ENCODE results near the gene CD99. TPM values are rescaled to one million over a fixed set of nuclear protein-coding genes. Genes with fewer than 3 reads are reported as not detected.
A peak's percentile ranks its signal among the peaks of the same experiment; 100 is the strongest.

The CD99 gene
- polyA plus RNA-seq, 1 donor (not counting 4 experiments of a cell fraction or from before 2014, with no cell fraction given) = 74.4 TPM

DNA sequence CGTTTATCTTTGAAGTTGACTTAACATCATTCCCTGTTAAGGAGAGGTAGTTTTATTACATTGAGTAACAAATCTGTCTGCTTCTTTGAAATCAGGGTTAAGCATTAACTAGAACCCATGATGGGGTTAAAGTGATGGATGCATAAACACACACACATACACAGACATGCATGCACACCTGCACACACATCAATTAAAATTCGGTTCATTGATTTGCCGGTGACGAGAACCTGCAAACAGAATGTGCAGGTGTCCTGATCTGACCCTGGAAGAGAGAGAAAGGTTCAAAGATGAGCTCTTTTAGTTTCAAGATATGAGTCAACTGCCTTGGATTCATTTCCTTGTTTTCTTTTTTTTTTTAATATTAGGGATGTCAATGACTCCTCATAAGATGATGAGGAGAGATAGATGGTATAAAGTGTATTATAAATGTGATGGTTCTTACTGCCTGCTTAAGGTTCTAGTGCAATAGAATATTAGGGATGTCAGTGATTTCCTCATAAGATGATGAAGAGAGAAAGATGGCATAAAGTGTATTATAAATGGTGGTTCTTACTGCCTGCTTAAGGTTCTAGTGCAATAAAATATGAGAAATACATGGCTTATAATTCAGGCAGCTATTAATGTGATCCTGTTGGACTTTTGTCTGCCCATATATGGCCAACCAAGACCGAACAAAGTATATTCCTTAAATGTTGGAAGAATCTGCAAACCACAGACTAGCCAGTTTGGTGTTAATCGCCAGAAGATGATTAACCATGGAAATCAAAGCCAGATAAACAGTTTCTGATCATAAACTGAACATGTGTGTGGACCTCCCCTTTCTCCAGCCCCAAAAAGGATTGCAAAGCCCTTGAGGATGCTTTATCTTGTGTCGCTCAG lies 14.1 kb upstream of the CD99 start:
- H3K9ac ChIP-seq (ENCODE audit: control insufficient read depth, extremely low read depth, insufficient read depth, low read length) = no peak overlapping the region
- peaks cover 6% of the 10 kb centered on the region for H3K4me1 ChIP-seq (ENCODE audit: control insufficient read depth, extremely low read depth, insufficient read depth, low read length)
- H3K27me3 ChIP-seq (ENCODE audit: control insufficient read depth, extremely low read depth, insufficient read depth, low read length) = no peaks in the 10 kb centered on the region
- dilution Hi-C loops (cut with MboI; ENCODE audit: extremely low pct_ligation_motif_present, low sequenced_read_pairs) = no loop called here
- H3K9me3 ChIP-seq (ENCODE audit: control insufficient read depth, low read depth, low read length) = no peaks in the 10 kb centered on the region
- H4K20me1 ChIP-seq (ENCODE audit: control insufficient read depth, extremely low read depth, insufficient read depth, low read length) = no peaks in the 10 kb centered on the region
- FAIRE-seq = no peak
- no peak for TF ChIP-seq EZH2 (IDR thresholded peaks at IDR 0.05; ENCODE audit: low read length)
- TF ChIP-seq, protein P1, sequence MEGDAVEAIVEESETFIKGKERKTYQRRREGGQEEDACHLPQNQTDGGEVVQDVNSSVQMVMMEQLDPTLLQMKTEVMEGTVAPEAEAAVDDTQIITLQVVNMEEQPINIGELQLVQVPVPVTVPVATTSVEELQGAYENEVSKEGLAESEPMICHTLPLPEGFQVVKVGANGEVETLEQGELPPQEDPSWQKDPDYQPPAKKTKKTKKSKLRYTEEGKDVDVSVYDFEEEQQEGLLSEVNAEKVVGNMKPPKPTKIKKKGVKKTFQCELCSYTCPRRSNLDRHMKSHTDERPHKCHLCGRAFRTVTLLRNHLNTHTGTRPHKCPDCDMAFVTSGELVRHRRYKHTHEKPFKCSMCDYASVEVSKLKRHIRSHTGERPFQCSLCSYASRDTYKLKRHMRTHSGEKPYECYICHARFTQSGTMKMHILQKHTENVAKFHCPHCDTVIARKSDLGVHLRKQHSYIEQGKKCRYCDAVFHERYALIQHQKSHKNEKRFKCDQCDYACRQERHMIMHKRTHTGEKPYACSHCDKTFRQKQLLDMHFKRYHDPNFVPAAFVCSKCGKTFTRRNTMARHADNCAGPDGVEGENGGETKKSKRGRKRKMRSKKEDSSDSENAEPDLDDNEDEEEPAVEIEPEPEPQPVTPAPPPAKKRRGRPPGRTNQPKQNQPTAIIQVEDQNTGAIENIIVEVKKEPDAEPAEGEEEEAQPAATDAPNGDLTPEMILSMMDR (optimal IDR thresholded peaks at IDR 0.05 in 1 of 3, IDR thresholded peaks at IDR 0.05 in 1 of 3, conservative IDR thresholded peaks at IDR 0.05 in 1 of 3; ENCODE audit: extremely low read depth in 1 of 3, insufficient read depth in 2 of 3, low read length in 3 of 3) = no peak
- H3K4me3 ChIP-seq (ENCODE audit: control insufficient read depth in 2 of 3, extremely low read depth in 1 of 3, insufficient read depth in 2 of 3, low read depth in 1 of 3, low read length in 3 of 3) = no peak overlapping the region
- no peak overlapping the region for H3K4me2 ChIP-seq (ENCODE audit: control insufficient read depth, extremely low read depth, insufficient read depth, low read depth, low read length)
- no peaks in the 10 kb centered on the region for H3K9me1 ChIP-seq (ENCODE audit: control insufficient read depth, extremely low read depth, insufficient read depth, low read length)
- no peak overlapping the region for H3K27ac ChIP-seq (ENCODE audit: control insufficient read depth, insufficient read depth, low read length)
- H3K36me3 ChIP-seq (ENCODE audit: control insufficient read depth in 2 of 2, extremely low read depth in 1 of 2, insufficient read depth in 2 of 2, low read length in 2 of 2) = no peaks in the 10 kb centered on the region
- no peak overlapping the region for H2AFZ ChIP-seq (ENCODE audit: control insufficient read depth, low read length)
- H3K79me2 ChIP-seq (ENCODE audit: control insufficient read depth, insufficient read depth, low read length) = no peaks in the 10 kb centered on the region
- DNase-seq (ENCODE audit: low read depth, low spot score) = no peak

DNA sequence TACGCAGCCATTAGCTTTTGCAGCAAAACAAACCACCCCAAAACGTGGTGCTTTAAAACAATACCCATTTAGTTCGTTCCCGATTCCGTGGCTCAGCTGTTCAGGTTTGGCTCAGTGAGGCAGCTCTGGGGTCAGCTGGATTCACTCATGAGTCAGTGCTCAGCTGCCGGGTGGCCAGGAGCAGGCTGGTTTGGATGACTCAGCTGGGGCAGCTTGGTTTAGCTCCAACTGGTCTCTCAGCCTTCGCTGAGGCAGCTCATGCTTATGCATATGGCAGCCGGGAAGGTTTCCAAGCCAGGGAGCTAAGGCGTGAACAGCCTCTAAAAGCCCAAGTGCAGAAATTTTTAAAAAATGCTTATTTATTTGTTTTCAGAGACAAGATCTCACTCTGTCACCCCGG lies 13.3 kb upstream of the CD99 start:
- Histone ChIP-seq H3K27me3 (ENCODE audit: control insufficient read depth, extremely low read depth, insufficient read depth, low read length) (no peaks in the 10 kb centered on the region), H3K4me3 (ENCODE audit: control insufficient read depth in 2 of 3, extremely low read depth in 1 of 3, insufficient read depth in 2 of 3, low read depth in 1 of 3, low read length in 3 of 3) (no peak overlapping the region), H4K20me1 (ENCODE audit: control insufficient read depth, extremely low read depth, insufficient read depth, low read length) (no peaks in the 10 kb centered on the region), H3K9ac (ENCODE audit: control insufficient read depth, extremely low read depth, insufficient read depth, low read length) (no peak overlapping the region), H3K9me1 (ENCODE audit: control insufficient read depth, extremely low read depth, insufficient read depth, low read length) (no peaks in the 10 kb centered on the region), H3K36me3 (ENCODE audit: control insufficient read depth in 2 of 2, extremely low read depth in 1 of 2, insufficient read depth in 2 of 2, low read length in 2 of 2) (no peaks in the 10 kb centered on the region), H2AFZ (ENCODE audit: control insufficient read depth, low read length) (no peak overlapping the region), H3K79me2 (ENCODE audit: control insufficient read depth, insufficient read depth, low read length) (no peaks in the 10 kb centered on the region), H3K9me3 (ENCODE audit: control insufficient read depth, low read depth, low read length) (no peaks in the 10 kb centered on the region), H3K4me2 (ENCODE audit: control insufficient read depth, extremely low read depth, insufficient read depth, low read depth, low read length) (no peak overlapping the region), H3K4me1 (ENCODE audit: control insufficient read depth, extremely low read depth, insufficient read depth, low read length) (peaks cover 6% of the 10 kb centered on the region), H3K27ac (ENCODE audit: control insufficient read depth, insufficient read depth, low read length) (no peak overlapping the region)
- DNase-seq (ENCODE audit: low read depth, low spot score) = peak; percentile 42
- no peak for TF ChIP-seq EZH2 (IDR thresholded peaks at IDR 0.05; ENCODE audit: low read length)
- TF ChIP-seq, protein P1 (optimal IDR thresholded peaks at IDR 0.05 in 1 of 3, IDR thresholded peaks at IDR 0.05 in 1 of 3, conservative IDR thresholded peaks at IDR 0.05 in 1 of 3; ENCODE audit: extremely low read depth in 1 of 3, insufficient read depth in 2 of 3, low read length in 3 of 3) = no peak
- dilution Hi-C loops (cut with MboI; ENCODE audit: extremely low pct_ligation_motif_present, low sequenced_read_pairs) = no loop called here
- peak; percentile 52 for FAIRE-seq
